ENCODE results near the gene SULT4A1.

The SULT4A1 gene

DNA sequence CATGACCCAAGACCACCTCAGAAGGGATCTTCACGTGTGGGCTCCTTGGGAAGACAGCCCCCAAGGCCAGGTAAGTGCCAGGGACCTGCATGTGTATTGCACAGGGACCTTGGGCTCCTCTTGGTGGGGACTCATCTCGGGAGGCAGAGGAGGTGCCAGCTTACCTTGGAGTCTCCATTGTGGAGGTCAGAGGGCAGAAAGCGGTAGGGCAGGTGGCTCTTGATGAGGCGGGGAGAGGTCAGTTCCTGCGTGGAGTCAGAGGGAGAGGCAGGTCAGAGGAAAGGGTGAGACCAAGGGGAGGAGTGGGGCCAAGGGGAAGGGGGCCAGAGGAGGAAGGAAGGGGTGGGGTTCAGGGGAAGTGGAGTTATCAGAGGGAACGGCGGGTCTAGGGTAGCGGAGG is 22.5 kb downstream of the SULT4A1 start:
- H3K4me1 ChIP-seq (ENCODE audit: control insufficient read depth, insufficient read depth, low read length): no peaks in the 10 kb centered on the region
- peaks cover 18% of the 10 kb centered on the region for H3K27me3 ChIP-seq (replicated peaks; ENCODE audit: control insufficient read depth, insufficient read depth, low read length)
- no peak overlapping the region for H3K9ac ChIP-seq (ENCODE audit: low read length)
- H3K36me3 ChIP-seq (ENCODE audit: control insufficient read depth, insufficient read depth, low read length, severe bottlenecking): no peaks in the 10 kb centered on the region
- no peaks in the 10 kb centered on the region for H3K9me3 ChIP-seq (ENCODE audit: control insufficient read depth, low read length)
- no peak for DNase-seq (ENCODE audit: low read depth)
- no peak overlapping the region for H3K4me3 ChIP-seq (ENCODE audit: low read length)

DNA sequence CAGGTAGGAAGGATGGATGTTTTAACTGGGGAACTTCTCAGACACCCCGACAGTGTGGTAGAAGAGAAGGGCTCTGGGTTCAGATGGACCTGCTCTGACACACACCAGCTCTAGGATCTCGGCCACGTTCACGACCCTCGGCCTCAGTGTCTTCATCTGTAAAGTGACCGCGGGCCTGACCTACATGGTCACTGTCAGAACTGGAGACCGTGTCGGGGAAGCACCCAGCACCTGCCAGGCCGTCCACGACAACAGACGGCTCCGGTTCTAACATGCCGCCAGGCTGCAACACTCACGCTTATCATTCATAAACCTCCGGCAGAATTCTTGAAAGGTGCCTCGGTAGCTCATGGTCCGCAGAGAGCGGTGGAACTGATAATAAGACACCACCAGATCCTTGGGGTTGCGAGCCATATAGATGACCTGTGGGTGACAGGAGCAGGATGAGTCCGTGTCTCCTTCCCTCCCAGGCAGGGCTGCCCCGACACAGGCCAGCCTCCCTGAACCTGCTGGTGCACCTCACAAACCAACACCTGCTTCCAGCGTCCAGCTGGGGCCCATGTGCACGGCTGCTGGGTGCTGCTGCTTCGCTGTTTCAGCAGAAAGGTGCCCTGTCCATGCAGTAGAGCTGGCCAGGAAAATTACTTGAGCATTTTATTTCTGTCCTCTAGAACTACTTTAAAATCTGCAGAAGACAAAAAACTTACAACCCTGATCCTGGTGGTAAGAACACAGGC is 23.6 kb downstream of the SULT4A1 start:
- no peaks in the 10 kb centered on the region for H3K36me3 ChIP-seq (ENCODE audit: control insufficient read depth, insufficient read depth, low read length, severe bottlenecking)
- no peaks in the 10 kb centered on the region for H3K4me1 ChIP-seq (ENCODE audit: control insufficient read depth, insufficient read depth, low read length)
- no peaks in the 10 kb centered on the region for H3K9me3 ChIP-seq (ENCODE audit: control insufficient read depth, low read length)
- no peak for DNase-seq (ENCODE audit: low read depth)
- H3K27me3 ChIP-seq (replicated peaks; ENCODE audit: control insufficient read depth, insufficient read depth, low read length): peaks cover 9% of the 10 kb centered on the region
- no peak overlapping the region for H3K4me3 ChIP-seq (ENCODE audit: low read length)
- H3K9ac ChIP-seq (ENCODE audit: low read length): no peak overlapping the region

- Histone ChIP-seq H3K9me3 (ENCODE audit: control insufficient read depth, low read length) (no peaks in the 10 kb centered on the region), H3K36me3 (ENCODE audit: control insufficient read depth, insufficient read depth, low read length, severe bottlenecking) (no peaks in the 10 kb centered on the region), H3K4me3 (ENCODE audit: low read length) (no peak overlapping the region), H3K9ac (ENCODE audit: low read length) (no peak overlapping the region), H3K27me3 (replicated peaks; ENCODE audit: control insufficient read depth, insufficient read depth, low read length) (peaks cover 4% of the 10 kb centered on the region), H3K4me1 (ENCODE audit: control insufficient read depth, insufficient read depth, low read length) (no peaks in the 10 kb centered on the region)
- DNase-seq (ENCODE audit: low read depth): no peak
Observed at GRCh38 chr22:43838161-43838560, 24.2 kb downstream of the SULT4A1 start.

GRCh38 chr22:43837666-43838065 is 24.6 kb downstream of the SULT4A1 start:
- Histone ChIP-seq H3K9ac (ENCODE audit: low read length) (no peak overlapping the region), H3K4me1 (ENCODE audit: control insufficient read depth, insufficient read depth, low read length) (no peaks in the 10 kb centered on the region), H3K27me3 (replicated peaks; ENCODE audit: control insufficient read depth, insufficient read depth, low read length) (peaks cover 4% of the 10 kb centered on the region), H3K9me3 (ENCODE audit: control insufficient read depth, low read length) (no peaks in the 10 kb centered on the region), H3K36me3 (ENCODE audit: control insufficient read depth, insufficient read depth, low read length, severe bottlenecking) (no peaks in the 10 kb centered on the region), H3K4me3 (ENCODE audit: low read length) (no peak overlapping the region)
- no peak for DNase-seq (ENCODE audit: low read depth)

DNA sequence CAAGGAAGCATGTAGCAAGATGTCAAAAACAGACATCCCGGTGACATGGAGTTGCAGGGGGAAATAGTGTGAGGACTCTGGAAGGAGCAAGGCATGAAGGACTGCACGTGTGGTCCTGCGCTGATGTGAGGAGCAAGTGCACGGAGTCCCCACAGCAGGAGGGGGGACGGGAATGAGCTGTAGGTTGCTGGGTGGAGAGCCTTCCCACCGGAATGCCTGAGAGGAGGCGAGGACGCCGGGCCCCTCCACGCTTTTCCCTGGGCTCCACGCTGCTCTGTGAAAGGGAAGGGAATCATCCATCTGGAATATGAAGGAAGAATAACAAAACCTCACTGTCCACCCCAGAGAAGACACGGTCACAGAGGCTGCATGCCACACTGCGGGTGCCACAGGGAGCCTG is 26.6 kb downstream of the SULT4A1 start:
- H3K4me3 ChIP-seq (ENCODE audit: low read length): no peak overlapping the region
- peaks cover under 1% of the 10 kb centered on the region for H3K4me1 ChIP-seq (ENCODE audit: control insufficient read depth, insufficient read depth, low read length)
- H3K27me3 ChIP-seq (replicated peaks; ENCODE audit: control insufficient read depth, insufficient read depth, low read length): peaks cover 2% of the 10 kb centered on the region
- no peak overlapping the region for H3K9ac ChIP-seq (ENCODE audit: low read length)
- H3K36me3 ChIP-seq (ENCODE audit: control insufficient read depth, insufficient read depth, low read length, severe bottlenecking): no peaks in the 10 kb centered on the region
- DNase-seq (ENCODE audit: low read depth): no peak
- H3K9me3 ChIP-seq (ENCODE audit: control insufficient read depth, low read length): no peaks in the 10 kb centered on the region

DNA sequence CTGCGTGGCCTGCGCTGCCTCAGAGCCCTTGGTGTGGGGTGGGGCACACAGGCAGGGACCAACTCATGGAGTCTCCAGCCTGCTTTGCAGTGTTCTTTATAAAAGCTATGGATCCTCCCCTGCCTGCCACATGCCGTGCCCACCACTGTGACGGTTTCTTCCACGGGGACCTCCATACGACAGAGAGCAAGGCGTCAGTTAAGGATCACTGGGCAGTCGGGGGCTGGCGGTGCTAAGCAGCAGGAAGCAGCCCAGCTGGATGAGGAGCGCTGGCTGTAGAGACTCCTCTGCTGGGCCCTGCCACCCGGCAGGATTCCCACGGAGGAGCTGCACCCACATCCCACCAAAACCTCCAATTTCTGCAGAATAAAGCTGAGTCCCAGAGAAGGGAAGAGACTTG is 27.1 kb downstream of the SULT4A1 start:
- Histone ChIP-seq H3K9ac (ENCODE audit: low read length) (no peak overlapping the region), H3K4me1 (ENCODE audit: control insufficient read depth, insufficient read depth, low read length) (peaks cover 7% of the 10 kb centered on the region), H3K36me3 (ENCODE audit: control insufficient read depth, insufficient read depth, low read length, severe bottlenecking) (no peaks in the 10 kb centered on the region), H3K9me3 (ENCODE audit: control insufficient read depth, low read length) (no peaks in the 10 kb centered on the region), H3K27me3 (replicated peaks; ENCODE audit: control insufficient read depth, insufficient read depth, low read length) (no peaks in the 10 kb centered on the region), H3K4me3 (ENCODE audit: low read length) (no peak overlapping the region)
- no peak for DNase-seq (ENCODE audit: low read depth)

- no peaks in the 10 kb centered on the region for H3K27me3 ChIP-seq (replicated peaks; ENCODE audit: control insufficient read depth, insufficient read depth, low read length)
- no peak overlapping the region for H3K4me3 ChIP-seq (ENCODE audit: low read length)
- peaks cover 23% of the 10 kb centered on the region for H3K4me1 ChIP-seq (ENCODE audit: control insufficient read depth, insufficient read depth, low read length)
- DNase-seq (ENCODE audit: low read depth): no peak
- H3K9ac ChIP-seq (ENCODE audit: low read length): no peak overlapping the region
- H3K9me3 ChIP-seq (ENCODE audit: control insufficient read depth, low read length): no peaks in the 10 kb centered on the region
- no peaks in the 10 kb centered on the region for H3K36me3 ChIP-seq (ENCODE audit: control insufficient read depth, insufficient read depth, low read length, severe bottlenecking)
Observed at GRCh38 chr22:43833286-43834240, 28.8 kb downstream of the SULT4A1 start.

- Histone ChIP-seq H3K4me3 (ENCODE audit: low read length) (no peak overlapping the region), H3K9me3 (ENCODE audit: control insufficient read depth, low read length) (no peaks in the 10 kb centered on the region), H3K4me1 (ENCODE audit: control insufficient read depth, insufficient read depth, low read length) (peaks cover 25% of the 10 kb centered on the region), H3K9ac (ENCODE audit: low read length) (no peak overlapping the region), H3K36me3 (ENCODE audit: control insufficient read depth, insufficient read depth, low read length, severe bottlenecking) (no peaks in the 10 kb centered on the region), H3K27me3 (replicated peaks; ENCODE audit: control insufficient read depth, insufficient read depth, low read length) (no peaks in the 10 kb centered on the region)
- DNase-seq (ENCODE audit: low read depth): no peak
Observed at GRCh38 chr22:43832393-43833265, 29.7 kb downstream of the SULT4A1 start.

- Histone ChIP-seq H3K36me3 (ENCODE audit: control insufficient read depth, insufficient read depth, low read length, severe bottlenecking) (no peaks in the 10 kb centered on the region), H3K9me3 (ENCODE audit: control insufficient read depth, low read length) (no peaks in the 10 kb centered on the region), H3K4me1 (ENCODE audit: control insufficient read depth, insufficient read depth, low read length) (peaks cover 30% of the 10 kb centered on the region), H3K27me3 (replicated peaks; ENCODE audit: control insufficient read depth, insufficient read depth, low read length) (no peaks in the 10 kb centered on the region), H3K9ac (ENCODE audit: low read length) (no peak overlapping the region), H3K4me3 (ENCODE audit: low read length) (no peak overlapping the region)
- no peak for DNase-seq (ENCODE audit: low read depth)
Observed at GRCh38 chr22:43831561-43832392, 30.5 kb downstream of the SULT4A1 start.

DNA sequence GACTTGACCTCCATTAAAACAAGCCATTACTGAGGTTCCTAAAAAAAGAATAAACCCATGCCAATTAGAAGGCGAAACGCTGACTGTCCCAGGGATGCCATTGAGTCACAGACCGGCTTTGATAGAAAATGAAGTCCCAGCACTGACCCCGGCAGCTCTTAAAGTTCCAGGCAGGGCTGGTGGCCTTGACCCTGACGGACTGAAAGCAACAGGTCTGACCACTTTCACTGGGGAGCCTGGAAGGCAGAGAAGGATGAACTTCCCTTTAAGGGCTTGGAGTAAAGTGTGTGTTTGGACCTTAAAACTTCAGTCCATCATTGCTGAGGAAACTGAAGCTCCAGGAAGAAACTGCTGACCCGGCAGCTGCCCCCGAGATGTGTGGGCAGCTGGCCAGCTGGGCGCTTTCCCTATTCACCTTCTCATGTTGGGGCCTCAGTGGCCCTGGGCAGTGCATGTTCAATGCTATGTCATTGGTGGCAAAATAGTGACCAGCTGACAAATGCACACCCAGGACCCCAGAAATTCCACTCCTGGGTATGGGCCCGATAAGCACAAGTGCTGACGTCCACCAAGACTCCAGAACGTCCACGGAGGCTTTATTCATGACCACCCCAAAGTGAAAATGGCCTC is 31.3 kb downstream of the SULT4A1 start:
- Histone ChIP-seq H3K9ac (ENCODE audit: low read length) (no peak overlapping the region), H3K36me3 (ENCODE audit: control insufficient read depth, insufficient read depth, low read length, severe bottlenecking) (no peaks in the 10 kb centered on the region), H3K4me1 (ENCODE audit: control insufficient read depth, insufficient read depth, low read length) (peaks cover 37% of the 10 kb centered on the region), H3K27me3 (replicated peaks; ENCODE audit: control insufficient read depth, insufficient read depth, low read length) (no peaks in the 10 kb centered on the region), H3K4me3 (ENCODE audit: low read length) (no peak overlapping the region), H3K9me3 (ENCODE audit: control insufficient read depth, low read length) (no peaks in the 10 kb centered on the region)
- no peak for DNase-seq (ENCODE audit: low read depth)

Data from adipocyte (in vitro differentiated cells).